Mucosa of descending colon (tissue), 3 donors: ENCODE measurements around the gene RNASEH2C. TPM values are rescaled to one million over a fixed set of nuclear protein-coding genes. Genes with fewer than 3 reads are reported as not detected.
A peak's percentile ranks its signal among the peaks of the same experiment; 100 is the strongest.
"Not testable (repeated sequence)": the region's sequence is repeated elsewhere in the genome, so short reads cannot be mapped to it uniquely, and the experiment has no call there.

Experiments used
- ATAC-seq: fragments of 200-7000 bp; cut with Tn5 transposase; one replicate; pipeline ENCODE4 v1.9.1; 2020; ENCODE audit warnings: mild to moderate bottlenecking, moderate library complexity
- DNase-seq, 3 donors: peaks; one replicate each; pipeline ENCODE4 v3.0.0-alpha.2; 2020
- H3K36me3 ChIP-seq: fragments of 200-600 bp; one replicate; pipeline ENCODE4 v1.8.0; 2021; ENCODE audit warnings: low read depth, mild to moderate bottlenecking
- H3K4me1 ChIP-seq: fragments of 200-600 bp; one replicate; pipeline ENCODE4 v1.8.0; 2021; ENCODE audit warnings: low read depth, mild to moderate bottlenecking
- H3K4me3 ChIP-seq: fragments of 200-600 bp; one replicate; pipeline ENCODE4 v1.8.0; 2021; ENCODE audit warnings: mild to moderate bottlenecking
- H3K9me3 ChIP-seq: fragments of 200-600 bp; one replicate; pipeline ENCODE4 v1.8.0; 2021; ENCODE audit warnings: mild to moderate bottlenecking
- intact Hi-C, 2 donors: fragments of 100-400 bp; cut with DNase I in 1 of 2; cut with micrococcal nuclease in 1 of 2; formaldehyde crosslinking; loops; one replicate each; pipeline versions ENCODE4 v1.11.0 to v1.11.1; 2022; cut with DNase I, micrococcal nuclease
- total RNA-seq, 3 donors: library from RNA; stranded (reverse); fragmentation: NEBNext Ultra II Directional in 2 of 3; extraction: Animal tissue kit (Norgen Biotek cat#: 25700) in 2 of 3; gene quantifications; one replicate each; pipeline versions ENCODE4 v1.2.1 to v1.2.4, GENCODE V29; 2021 to 2023
- TF ChIP-seq, protein P1 (sequence below): fragments of 200-600 bp; IDR thresholded peaks from one replicate; pipeline ENCODE4 v1.8.0; 2022; ENCODE audit warnings: antibody characterized with exemption, mild to moderate bottlenecking
- donor health status: DM: no; HTN: no; CAD: no; lungs with moderate emphysema.
- donor health status: DM: no; HTN: no; CAD: no.
- donor health status: DM: no; HTN: yes; CAD: no.

The RNASEH2C gene
- total RNA-seq, 3 donors from 2014 or later = 25.9 to 61.9 (median 28.8) TPM

DNA sequence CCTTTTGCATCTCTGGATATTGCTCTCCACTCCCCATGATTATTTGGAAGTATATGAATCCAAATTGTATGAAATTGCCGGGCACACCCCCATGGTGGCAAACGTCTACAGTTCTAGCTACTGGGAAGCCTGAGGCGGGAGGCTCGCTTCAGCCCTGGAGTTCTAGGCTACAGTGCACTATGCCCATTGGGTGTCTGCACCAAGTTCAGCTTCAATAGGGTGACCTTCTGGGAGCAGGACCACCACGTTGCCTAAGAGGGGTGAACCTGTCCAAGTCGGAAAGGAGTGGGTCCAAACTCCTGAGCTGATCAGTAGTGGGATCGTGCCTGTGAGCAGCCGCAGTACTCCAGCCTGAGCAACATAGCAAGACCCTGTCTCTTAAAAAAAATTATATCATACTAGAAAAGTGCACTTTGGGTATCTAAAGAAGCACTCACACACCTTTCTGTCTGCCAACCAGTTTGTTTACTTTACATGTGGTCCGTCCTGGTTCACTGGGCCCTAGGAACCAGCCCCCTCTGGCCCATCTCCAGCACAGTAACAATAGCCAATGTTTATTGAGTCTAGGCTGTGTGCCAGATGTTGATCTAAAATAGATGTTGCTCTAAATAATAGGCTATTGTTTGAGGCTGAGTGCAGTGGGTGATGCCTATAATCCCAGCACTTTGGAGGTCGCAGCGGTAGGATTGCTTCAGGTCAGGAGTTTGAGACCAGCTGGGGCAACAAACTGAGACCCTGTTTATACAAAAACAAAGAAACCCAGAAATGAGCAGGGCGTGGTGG is 24.9 kb downstream of the RNASEH2C start:
- no peaks in the 10 kb centered on the region for H3K9me3 ChIP-seq
- DNase-seq (peak; percentile 72 to 90 (median 76)), ATAC-seq (peak; percentile 75)
- intact Hi-C loops = no loop called here
- peaks cover 9% of the 10 kb centered on the region for H3K4me1 ChIP-seq
- H3K4me3 ChIP-seq = no peak overlapping the region
- H3K36me3 ChIP-seq = no peaks in the 10 kb centered on the region
- TF ChIP-seq, protein P1, sequence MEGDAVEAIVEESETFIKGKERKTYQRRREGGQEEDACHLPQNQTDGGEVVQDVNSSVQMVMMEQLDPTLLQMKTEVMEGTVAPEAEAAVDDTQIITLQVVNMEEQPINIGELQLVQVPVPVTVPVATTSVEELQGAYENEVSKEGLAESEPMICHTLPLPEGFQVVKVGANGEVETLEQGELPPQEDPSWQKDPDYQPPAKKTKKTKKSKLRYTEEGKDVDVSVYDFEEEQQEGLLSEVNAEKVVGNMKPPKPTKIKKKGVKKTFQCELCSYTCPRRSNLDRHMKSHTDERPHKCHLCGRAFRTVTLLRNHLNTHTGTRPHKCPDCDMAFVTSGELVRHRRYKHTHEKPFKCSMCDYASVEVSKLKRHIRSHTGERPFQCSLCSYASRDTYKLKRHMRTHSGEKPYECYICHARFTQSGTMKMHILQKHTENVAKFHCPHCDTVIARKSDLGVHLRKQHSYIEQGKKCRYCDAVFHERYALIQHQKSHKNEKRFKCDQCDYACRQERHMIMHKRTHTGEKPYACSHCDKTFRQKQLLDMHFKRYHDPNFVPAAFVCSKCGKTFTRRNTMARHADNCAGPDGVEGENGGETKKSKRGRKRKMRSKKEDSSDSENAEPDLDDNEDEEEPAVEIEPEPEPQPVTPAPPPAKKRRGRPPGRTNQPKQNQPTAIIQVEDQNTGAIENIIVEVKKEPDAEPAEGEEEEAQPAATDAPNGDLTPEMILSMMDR = no peak

DNA sequence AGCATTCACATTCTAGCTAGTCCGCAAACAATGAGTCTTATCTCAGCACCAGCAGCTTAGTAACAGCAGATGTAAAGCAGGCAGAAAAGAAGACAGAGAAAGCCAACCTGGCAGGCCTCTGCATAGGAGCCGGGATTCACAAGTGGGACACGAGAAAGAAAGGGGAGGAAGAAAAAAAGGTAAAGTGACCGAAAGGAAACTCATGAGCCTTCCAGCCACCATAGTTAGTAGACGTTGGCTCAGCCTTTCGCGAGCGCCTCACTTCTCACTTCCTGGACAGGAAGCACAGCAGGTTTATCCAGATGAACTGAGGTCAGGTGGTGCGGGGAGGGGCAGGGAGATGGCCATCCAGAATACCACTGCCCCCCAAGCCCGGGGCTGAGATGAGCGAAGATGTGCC is 28.2 kb downstream of the RNASEH2C start:
- TF ChIP-seq, protein P1 = no peak
- peak; percentile 53 for ATAC-seq
- peak; percentile 59 to 69 (median 60) for DNase-seq
- intact Hi-C loops = no loop called here
- Histone ChIP-seq H3K36me3 (no peaks in the 10 kb centered on the region), H3K4me3 (no peak overlapping the region), H3K4me1 (peaks cover 9% of the 10 kb centered on the region), H3K9me3 (no peaks in the 10 kb centered on the region)

DNA sequence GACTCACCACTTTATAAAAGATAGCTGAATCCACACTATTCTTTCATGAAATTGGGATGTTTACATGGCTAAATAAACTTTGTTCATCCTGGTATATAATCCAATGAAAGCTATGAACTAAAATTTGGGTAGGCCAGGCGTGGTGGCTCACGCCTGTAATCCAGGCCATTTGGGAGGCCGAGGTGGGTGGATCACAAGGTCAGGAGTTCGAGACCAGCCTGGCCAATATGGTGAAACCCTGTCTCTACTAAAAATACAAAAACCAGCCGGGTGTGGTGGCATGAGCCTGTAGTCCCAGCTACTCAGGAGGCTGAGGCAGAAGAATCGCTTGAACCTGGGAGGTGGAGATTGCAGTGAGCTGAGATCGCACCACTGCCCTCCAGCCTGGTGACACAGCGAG is 28.8 kb downstream of the RNASEH2C start:
- H3K9me3 ChIP-seq, H3K4me1 ChIP-seq, intact Hi-C loops, ATAC-seq, DNase-seq, H3K36me3 ChIP-seq, H3K4me3 ChIP-seq: not testable (repeated sequence)

DNA sequence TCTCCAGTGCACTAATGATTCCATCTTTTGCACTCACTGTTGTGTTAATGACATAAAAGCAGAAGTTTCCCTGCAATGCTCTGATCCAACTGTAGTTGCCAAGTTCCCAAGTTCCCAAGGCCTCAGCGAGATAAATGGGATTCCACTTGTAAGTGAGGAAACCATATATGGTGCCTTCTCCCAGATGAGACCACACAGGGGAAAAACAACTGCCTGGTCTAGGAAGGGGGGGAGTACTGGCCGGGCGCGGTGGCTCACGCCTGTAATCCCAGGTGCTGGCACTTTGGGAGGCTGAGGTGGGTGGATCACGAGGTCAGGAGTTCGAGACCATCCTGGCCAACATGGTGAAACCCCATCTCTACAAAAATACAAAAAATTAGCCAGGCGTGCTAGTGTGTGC is 34.6 kb downstream of the RNASEH2C start:
- no peaks in the 10 kb centered on the region for H3K36me3 ChIP-seq
- TF ChIP-seq, protein P1 = no peak
- DNase-seq = no peak
- H3K4me1 ChIP-seq = no peaks in the 10 kb centered on the region
- no peak overlapping the region for H3K4me3 ChIP-seq
- ATAC-seq = no peak
- H3K9me3 ChIP-seq = no peaks in the 10 kb centered on the region
- intact Hi-C loops = no loop called here

DNA sequence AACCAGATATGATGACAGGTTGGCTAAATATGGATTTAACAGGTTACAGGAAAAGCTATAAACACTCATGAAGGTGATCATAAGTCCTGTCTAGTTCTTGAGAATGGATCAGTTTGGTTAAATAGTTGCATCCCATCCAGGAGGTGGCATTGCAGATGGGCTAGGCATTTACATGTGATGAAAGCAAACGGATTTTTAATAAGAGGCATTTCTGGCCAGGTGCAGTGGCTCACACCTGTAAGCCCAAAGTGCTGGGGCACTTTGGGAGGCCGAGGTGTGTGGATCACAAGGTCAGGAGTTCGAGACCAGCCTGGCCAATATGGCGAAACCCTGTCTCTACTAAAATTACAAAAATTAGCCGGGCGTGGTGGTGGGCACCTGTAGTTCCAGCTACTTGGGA is 37.1 kb downstream of the RNASEH2C start:
- H3K4me3 ChIP-seq, H3K9me3 ChIP-seq, H3K36me3 ChIP-seq, H3K4me1 ChIP-seq, ATAC-seq, intact Hi-C loops, DNase-seq: not testable (repeated sequence)

DNA sequence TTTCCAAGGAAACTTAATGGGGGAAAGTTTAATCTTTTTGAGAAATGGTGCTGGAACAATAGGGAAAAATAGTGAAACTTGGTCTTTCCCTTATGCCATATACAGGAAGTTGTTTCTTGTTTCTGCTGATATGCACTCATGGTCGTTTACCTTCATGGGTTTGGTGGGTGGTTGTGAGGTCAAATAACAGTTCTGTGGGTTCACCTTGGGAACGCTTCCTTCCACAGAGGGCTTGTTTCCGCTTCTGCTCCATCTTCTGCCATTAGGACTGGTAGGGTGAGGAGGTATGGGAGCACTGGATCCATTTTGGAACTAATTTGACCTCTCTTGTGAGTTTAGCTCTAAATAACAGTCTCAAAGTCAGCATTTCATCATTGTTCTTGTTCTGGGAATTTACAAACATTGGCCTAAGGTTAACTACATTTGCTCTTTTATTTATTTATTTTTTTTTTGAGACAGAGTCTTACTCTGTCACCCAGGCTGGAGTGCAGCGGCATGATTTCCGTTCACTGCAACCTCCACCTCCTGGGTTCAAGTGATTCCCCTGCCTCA is 40.3 kb downstream of the RNASEH2C start:
- TF ChIP-seq, protein P1 = no peak
- DNase-seq (no peak), ATAC-seq (no peak)
- intact Hi-C loops = no loop called here
- Histone ChIP-seq H3K4me1 (no peaks in the 10 kb centered on the region), H3K36me3 (no peaks in the 10 kb centered on the region), H3K4me3 (no peak overlapping the region), H3K9me3 (no peaks in the 10 kb centered on the region)
